Measurements from ENCODE around the gene TEK. TPM values are rescaled to one million over a fixed set of nuclear protein-coding genes. Genes with fewer than 3 reads are reported as not detected.

TEK gene
- 1 to 10 TPM; 2.4 to 4.9 TPM for total RNA-seq
- polyA plus RNA-seq (2013, experiment 1 of 2) = 10.5 TPM
- 10.5 TPM for polyA plus RNA-seq (2013, experiment 2 of 2)
- long read RNA-seq, experiment 1, partial matches to known transcripts = 1 of 3 reads
- long read RNA-seq, experiment 1, other reads (novel, unspliced or antisense) = 2 of 3 reads
- long read RNA-seq, experiment 2, full-length matches to known transcripts = 2 of 14 reads
- long read RNA-seq, experiment 2, partial matches to known transcripts = 2 of 14 reads
- long read RNA-seq, experiment 2, other reads (novel, unspliced or antisense) = 10 of 14 reads
- long read RNA-seq, experiment 3, full-length matches to known transcripts = 6 of 16 reads
- long read RNA-seq, experiment 3, partial matches to known transcripts = 1 of 16 reads
- long read RNA-seq, experiment 3, other reads (novel, unspliced or antisense) = 9 of 16 reads
- long read RNA-seq, experiment 4 = 0 reads

DNA sequence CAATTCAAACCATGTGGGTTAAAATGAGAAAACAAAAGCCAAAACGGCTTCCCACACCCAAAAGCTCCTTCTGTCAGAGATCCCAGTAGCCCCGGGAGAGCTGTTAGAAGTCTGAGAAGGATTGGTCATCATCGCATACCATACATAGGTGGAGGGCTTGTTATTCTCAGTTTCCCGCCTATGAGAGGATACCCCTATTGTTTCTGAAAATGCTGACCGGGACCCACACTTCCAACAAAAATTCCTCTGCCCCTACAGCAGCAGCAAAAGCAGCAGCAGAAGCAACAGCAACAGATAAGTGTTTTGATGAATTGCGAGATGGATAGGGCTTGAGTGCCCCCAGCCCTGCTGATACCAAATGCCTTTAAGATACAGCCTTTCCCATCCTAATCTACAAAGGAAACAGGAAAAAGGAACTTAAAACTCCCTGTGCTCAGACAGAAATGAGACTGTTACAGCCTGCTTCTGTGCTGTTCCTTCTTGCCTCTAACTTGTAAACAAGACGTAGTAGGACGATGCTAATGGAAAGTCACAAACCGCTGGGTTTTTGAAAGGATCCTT is at the start of gene TEK:
TSS of gene TEK (plus strand) at position 245 of the 561 bp plus-strand sequence. CDS start 366 bp downstream, outside the sequence.
- Histone ChIP-seq H3K4me3 (ENCODE audit: low read length) (peak within 1 kb of the TSS; percentile 75), H3K27ac (ENCODE audit: low read depth, low read length) (no peak within 1 kb of the TSS), H3K9ac (ENCODE audit: extremely low read depth, low read length, poor library complexity, severe bottlenecking) (peak within 1 kb of the TSS; percentile 6), H3K36me3 (ENCODE audit: control insufficient read depth, insufficient read depth, low read length) (no peaks in the 10 kb centered on the region), H3K27me3 (ENCODE audit: control insufficient read depth, insufficient read depth, low read length, poor library complexity, severe bottlenecking) (no peaks in the 10 kb centered on the region), H3K9me3 (ENCODE audit: control insufficient read depth, low read length) (no peaks in the 10 kb centered on the region), H3K4me1 (ENCODE audit: control insufficient read depth, insufficient read depth, low read length) (peaks cover 9% of the 10 kb centered on the region)
- peak within 1 kb of the TSS; percentile 57 for H3K27ac Mint-ChIP-seq
- WGBS, 2 experiments (ENCODE audit: insufficient coverage in 1 of 2, insufficient read length in 1 of 2) = 37 to 53% methylated on average over 3 to 9 of the region's 9 CpGs
- DNase-seq = peak; percentile 79
- H3K4me1 Mint-ChIP-seq = peaks cover 17% of the 10 kb centered on the region
- peak within 1 kb of the TSS; percentile 41 for H3K4me3 Mint-ChIP-seq
- H3K9me3 Mint-ChIP-seq = no peaks in the 10 kb centered on the region
- TF ChIP-seq, protein P1, sequence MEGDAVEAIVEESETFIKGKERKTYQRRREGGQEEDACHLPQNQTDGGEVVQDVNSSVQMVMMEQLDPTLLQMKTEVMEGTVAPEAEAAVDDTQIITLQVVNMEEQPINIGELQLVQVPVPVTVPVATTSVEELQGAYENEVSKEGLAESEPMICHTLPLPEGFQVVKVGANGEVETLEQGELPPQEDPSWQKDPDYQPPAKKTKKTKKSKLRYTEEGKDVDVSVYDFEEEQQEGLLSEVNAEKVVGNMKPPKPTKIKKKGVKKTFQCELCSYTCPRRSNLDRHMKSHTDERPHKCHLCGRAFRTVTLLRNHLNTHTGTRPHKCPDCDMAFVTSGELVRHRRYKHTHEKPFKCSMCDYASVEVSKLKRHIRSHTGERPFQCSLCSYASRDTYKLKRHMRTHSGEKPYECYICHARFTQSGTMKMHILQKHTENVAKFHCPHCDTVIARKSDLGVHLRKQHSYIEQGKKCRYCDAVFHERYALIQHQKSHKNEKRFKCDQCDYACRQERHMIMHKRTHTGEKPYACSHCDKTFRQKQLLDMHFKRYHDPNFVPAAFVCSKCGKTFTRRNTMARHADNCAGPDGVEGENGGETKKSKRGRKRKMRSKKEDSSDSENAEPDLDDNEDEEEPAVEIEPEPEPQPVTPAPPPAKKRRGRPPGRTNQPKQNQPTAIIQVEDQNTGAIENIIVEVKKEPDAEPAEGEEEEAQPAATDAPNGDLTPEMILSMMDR (conservative IDR thresholded peaks at IDR 0.05) = no peak
- no peaks in the 10 kb centered on the region for H3K36me3 Mint-ChIP-seq (ENCODE audit: low read depth)
- H3K27me3 Mint-ChIP-seq (ENCODE audit: insufficient read depth) = no peaks in the 10 kb centered on the region

DNA sequence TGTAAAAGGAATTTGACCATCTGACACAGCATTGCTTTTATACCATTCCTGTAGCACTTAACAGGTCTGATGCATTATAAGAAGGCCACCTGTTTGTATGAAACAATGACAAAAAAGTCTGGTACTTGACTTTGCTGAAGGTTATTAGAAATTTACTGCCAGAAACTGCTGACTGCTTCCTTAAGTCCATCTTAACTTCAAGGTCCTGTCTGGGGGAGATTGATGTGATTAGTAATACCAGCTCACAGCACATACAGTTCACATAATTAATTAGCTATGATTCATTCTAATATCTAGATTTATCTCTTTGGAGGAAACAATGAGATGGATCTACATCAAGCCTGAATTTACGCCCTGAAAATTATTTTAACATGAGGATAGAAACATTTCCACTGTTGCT is 49.6 kb upstream of the TEK start:
- Mint-ChIP-seq H3K27ac (no peak overlapping the region), H3K27me3 (ENCODE audit: insufficient read depth) (no peaks in the 10 kb centered on the region), H3K9me3 (no peaks in the 10 kb centered on the region), H3K4me3 (no peak overlapping the region), H3K4me1 (peaks cover 5% of the 10 kb centered on the region), H3K36me3 (ENCODE audit: low read depth) (peaks cover 12% of the 10 kb centered on the region)
- H3K27me3 ChIP-seq (ENCODE audit: control insufficient read depth, insufficient read depth, low read length, poor library complexity, severe bottlenecking) = no peaks in the 10 kb centered on the region
- H3K9ac ChIP-seq (ENCODE audit: extremely low read depth, low read length, poor library complexity, severe bottlenecking) = no peak overlapping the region
- TF ChIP-seq, protein P1 (conservative IDR thresholded peaks at IDR 0.05) = no peak
- no peaks in the 10 kb centered on the region for H3K4me1 ChIP-seq (ENCODE audit: control insufficient read depth, insufficient read depth, low read length)
- H3K9me3 ChIP-seq (ENCODE audit: control insufficient read depth, low read length) = no peaks in the 10 kb centered on the region
- H3K27ac ChIP-seq (ENCODE audit: low read depth, low read length) = no peak overlapping the region
- 100% methylated on average over 1 of the region's 1 CpG; no CpG with 5 or more reads in 1 of the 2 experiments for WGBS, 2 experiments (ENCODE audit: insufficient coverage in 1 of 2, insufficient read length in 1 of 2)
- no peak for DNase-seq
- no peaks in the 10 kb centered on the region for H3K36me3 ChIP-seq (ENCODE audit: control insufficient read depth, insufficient read depth, low read length)
- H3K4me3 ChIP-seq (ENCODE audit: low read length) = no peak overlapping the region

DNA sequence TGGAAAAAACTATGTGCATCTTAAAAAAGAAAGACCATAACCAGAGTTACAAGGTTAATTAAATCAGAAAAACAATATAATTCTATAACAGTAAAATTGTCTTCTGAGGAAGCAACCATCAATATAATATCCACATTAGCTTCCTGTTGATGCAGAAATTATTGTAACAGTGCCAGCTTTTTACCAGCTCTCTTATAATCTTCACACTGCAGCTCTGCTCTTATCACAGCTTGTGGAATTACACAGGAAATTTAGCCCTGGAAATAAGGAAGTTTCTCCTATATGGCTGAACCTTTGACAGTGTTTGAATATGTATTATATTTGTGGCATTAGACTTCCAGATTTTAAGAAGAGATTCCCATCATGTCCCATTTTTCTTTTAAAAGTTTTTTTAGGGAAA is 49.1 kb upstream of the TEK start:
- Histone ChIP-seq H3K9me3 (ENCODE audit: control insufficient read depth, low read length) (no peaks in the 10 kb centered on the region), H3K27me3 (ENCODE audit: control insufficient read depth, insufficient read depth, low read length, poor library complexity, severe bottlenecking) (no peaks in the 10 kb centered on the region), H3K36me3 (ENCODE audit: control insufficient read depth, insufficient read depth, low read length) (no peaks in the 10 kb centered on the region), H3K27ac (ENCODE audit: low read depth, low read length) (no peak overlapping the region), H3K4me1 (ENCODE audit: control insufficient read depth, insufficient read depth, low read length) (no peaks in the 10 kb centered on the region), H3K9ac (ENCODE audit: extremely low read depth, low read length, poor library complexity, severe bottlenecking) (no peak overlapping the region), H3K4me3 (ENCODE audit: low read length) (no peak overlapping the region)
- peaks cover 12% of the 10 kb centered on the region for H3K36me3 Mint-ChIP-seq (ENCODE audit: low read depth)
- peaks cover 8% of the 10 kb centered on the region for H3K4me1 Mint-ChIP-seq
- no peaks in the 10 kb centered on the region for H3K9me3 Mint-ChIP-seq
- no peak overlapping the region for H3K27ac Mint-ChIP-seq
- H3K4me3 Mint-ChIP-seq = no peak overlapping the region
- H3K27me3 Mint-ChIP-seq (ENCODE audit: insufficient read depth) = no peaks in the 10 kb centered on the region
- no peak for DNase-seq
- TF ChIP-seq, protein P1 (conservative IDR thresholded peaks at IDR 0.05) = no peak
